Stimulated activated CD8-positive, alpha-beta memory T cell treated with anti-CD3 and anti-CD28 coated beads, Interleukin-15, amount 100 ng/mL, for 48 hours (primary cell): ENCODE measurements around the gene IGFLR1.
"Not testable (repeated sequence)": the region's sequence is repeated elsewhere in the genome, so short reads cannot be mapped to it uniquely, and the experiment has no call there.

Experiments
- DNase-seq, 2 donors: peaks; one replicate each; pipeline ENCODE4 v3.0.0-alpha.2; 2020; ENCODE audit warnings: low read depth in 2 of 2

IGFLR1 gene

DNA sequence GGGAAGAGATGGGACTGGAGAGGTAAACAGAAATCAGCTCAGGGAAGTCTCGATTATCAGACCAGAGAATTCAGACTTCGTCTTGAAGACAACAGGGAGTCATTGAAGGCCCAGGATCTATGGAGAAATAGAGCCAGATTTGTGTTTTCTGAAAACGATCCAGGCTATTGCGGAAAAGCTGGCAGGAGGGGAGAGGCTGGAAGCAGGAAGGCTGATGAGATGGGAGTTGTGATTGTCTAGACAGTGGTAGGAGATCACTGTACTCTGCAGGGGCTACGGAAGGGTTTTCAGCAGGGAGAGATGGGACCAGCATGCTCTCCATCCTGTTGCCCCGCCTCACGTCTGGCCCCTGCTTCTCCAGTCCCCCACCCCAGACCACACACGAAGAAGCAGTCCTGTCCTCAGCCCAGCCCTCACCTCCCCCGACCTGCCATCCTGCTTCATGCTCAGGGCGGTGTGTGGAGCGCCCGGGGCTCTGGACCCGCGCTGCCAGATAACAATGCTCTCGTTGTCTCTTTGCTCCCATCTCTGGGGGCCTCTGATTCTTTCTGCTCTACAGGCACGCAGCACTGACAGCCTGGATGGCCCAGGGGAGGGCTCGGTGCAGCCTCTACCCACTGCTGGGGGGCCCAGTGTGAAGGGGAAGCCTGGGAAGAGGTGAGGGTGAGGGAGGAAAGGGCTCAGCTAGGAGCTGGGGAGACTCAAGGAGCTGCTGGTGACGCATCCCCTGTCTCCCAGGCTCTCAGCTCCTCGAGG lies 35.0 kb upstream of the IGFLR1 start:
- no peak for DNase-seq

DNA sequence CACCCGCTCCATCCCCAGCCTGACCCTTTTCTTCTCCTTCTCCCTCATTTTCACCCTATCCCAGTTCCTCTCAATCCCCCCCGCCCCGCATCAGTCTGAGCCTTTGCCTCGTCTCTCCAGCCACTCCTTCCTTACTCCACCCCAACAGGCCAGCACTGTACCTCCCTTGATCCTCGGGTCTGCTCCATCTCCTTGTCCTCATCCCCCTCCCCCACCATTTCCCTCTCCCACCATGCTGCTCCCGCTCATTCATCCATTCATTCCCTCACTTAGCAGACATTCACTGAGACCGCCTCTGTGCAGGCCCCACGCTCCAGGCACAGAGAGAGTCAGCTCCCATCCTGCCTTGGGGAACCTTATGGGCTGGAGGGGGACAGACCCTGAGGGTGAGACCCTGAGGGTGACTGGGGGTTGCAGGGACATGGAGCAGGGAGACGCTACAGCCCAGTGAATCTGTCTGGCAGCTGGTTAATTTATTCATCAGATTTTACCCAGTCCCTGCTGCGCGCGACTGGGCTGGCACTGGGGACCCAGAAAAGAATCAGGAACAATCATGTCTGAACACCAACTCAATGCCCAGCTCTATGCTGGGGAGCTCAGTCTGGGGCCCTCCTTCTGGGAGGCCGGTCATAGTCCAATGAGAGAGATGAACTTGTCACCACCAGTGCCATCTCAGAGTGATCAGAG lies 34.0 kb upstream of the IGFLR1 start:
- no peak for DNase-seq

DNA sequence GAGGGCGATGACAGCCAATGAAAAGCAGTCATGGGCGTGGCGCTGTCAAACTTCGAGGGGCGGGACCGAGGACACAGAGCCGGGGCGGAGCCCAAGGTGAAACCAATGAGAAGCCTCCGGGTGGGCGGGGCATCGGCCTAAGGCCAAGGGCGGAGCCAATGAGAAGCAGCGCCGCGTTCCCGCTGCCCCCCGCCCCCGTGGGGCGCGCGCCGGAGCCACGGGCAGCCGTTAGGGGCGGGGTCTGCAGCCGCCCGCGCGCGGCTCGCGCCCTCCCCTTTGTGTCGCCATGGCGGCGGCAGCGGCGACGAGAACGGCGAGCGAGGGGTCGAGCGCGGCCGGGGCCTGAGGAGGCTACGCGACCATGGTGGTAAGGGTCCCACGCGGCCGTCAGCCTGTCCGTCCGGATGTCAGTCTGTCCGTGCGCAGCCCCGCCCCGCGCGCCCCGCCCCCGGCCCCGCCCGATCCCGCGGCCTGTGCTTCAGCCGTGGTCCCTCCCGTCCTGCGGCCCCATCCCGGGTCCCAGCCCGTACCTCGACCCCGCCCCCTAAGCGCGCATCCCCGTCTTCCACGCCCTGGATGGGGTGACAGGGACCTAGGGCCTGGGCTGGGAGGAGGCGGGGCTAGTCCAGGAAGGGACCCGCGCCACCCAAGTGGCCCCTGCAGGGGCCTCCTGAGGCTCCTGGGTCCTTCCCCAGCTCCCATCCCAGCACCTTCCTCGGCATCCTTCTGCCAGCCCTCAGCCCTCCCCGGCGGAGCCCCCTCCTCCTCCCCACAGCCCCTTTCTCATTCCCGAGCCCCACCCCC lies 33.2 kb upstream of the IGFLR1 start, which contains the start of gene ARHGAP33:
Gene ARHGAP33, plus strand, starts transcription at position 267 of the 804 bp plus-strand sequence. Its CDS starts 95 bp downstream, at position 362.
- peak; percentile 97 for DNase-seq

DNA sequence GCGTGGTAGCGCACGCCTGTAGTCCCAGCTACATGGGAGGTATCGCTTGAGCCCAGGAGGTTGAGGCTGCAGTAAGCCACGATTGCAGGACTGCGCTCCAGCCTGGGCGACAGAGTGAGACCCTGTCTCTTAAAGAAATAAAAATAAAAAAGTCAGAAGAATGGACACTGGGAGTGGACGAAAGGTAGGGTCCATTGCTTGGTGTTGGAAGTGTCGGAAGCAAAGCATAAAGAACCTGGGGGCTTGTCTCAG lies 32.7 kb upstream of the IGFLR1 start:
- DNase-seq, result no peak

DNA sequence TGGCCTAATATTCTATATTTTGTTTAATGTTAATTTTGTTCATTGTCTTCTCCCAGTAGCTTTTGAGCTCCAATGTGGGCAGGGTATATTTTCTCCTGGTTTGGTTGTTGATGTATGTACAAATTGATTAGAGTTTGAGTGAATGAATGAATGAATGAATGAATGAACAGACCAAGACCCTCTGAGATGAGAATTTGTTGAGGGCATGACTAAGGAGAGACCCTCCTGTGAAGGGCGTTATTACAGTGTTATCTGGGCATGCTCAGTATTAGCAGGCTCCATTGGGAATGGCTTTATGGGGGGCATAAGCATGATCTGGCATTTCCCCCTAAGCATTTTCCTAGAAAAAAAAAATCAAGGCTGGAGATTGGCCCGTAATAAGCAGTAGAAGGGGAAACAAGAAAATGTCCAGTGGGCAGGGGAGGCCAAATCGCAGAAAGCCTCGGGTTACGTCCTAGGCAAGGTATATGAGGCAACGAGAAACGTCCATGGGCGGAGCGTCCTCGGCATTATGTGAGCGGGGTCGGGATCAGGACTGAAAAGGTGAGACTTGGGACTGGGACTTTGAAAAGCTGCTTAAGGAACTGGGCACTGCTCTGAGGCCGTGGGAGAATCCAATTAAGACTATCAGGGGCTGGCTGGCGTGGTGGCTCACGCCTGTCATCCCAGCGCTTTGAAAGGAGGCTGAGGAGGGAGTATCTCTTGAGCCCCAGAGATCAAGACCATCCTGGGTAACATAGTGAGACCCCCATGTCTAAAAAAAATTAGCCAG lies 32.2 kb upstream of the IGFLR1 start:
- no peak for DNase-seq

DNA sequence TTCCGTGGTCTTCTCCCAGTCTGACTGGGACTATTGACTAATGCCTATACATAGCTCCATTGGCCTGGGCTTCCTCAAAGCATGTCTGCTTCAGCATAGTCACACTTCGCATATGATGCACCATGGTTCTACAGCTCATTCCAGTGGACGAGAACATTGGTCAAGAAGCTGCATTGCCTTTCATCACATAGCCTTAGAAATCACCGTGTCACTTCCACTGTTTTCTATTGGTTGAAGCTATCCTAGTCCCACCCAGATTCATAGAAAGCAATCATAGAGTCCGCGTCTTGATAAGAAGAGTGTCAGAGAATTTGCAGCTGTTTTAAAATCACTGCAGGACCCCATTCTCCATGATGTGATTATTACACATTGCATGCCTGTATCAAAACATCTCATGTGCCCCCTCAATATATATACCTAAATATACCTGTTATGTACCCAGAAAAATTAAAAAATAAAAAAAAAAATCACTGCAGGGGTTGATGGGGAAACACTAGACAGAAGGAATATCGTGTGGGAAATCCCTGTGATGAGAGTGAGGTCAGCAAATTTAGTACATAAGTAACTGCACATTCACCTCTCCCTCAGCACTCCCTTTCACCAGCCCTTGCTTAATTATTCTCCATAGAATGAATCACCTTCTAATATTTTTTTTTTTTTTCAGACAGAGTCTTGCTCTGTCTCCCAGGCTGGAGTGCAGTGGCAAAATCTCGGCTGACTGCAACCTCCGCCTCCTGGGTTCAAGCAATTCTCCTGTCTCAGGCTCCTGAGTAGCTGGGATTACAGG lies 31.0 kb upstream of the IGFLR1 start:
- DNase-seq, result no peak

DNA sequence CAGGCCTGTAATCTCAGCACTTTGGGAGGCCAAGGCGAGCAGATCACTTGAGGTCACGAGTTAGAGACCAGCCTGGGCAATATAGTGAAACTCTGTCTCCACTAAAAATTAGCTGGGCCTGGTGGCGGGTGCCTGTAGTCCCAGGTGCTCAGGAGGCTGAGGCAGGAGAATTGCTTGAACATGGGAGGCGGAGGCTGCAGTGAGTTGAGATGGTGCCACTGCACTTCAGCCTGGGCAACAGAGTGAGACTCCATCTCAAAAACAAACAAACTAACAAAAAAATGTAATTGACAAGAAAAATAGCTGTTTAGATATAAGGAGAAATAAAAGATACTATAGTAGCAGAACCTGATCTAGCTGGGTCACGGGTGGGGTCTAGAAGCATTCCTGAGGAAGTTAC lies 30.1 kb upstream of the IGFLR1 start:
- DNase-seq, result not testable (repeated sequence)

DNA sequence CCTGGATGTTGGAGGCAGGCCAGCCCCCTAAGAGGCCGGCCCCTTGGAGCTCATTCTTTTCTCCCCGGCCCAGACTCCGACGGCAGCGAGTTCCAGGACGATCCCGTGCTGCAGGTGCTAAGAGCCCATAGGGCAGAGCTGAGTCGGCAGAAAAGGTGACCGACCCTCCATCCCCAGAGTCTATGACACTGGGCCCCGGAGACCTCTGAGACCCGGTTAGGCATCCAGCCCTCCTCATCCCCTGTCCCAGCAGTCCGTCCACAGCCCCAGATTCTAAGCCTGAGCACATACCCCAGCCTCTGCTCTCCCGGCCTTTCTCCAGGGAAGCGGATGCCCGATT lies 25.8 kb upstream of the IGFLR1 start:
- DNase-seq, result no peak

DNA sequence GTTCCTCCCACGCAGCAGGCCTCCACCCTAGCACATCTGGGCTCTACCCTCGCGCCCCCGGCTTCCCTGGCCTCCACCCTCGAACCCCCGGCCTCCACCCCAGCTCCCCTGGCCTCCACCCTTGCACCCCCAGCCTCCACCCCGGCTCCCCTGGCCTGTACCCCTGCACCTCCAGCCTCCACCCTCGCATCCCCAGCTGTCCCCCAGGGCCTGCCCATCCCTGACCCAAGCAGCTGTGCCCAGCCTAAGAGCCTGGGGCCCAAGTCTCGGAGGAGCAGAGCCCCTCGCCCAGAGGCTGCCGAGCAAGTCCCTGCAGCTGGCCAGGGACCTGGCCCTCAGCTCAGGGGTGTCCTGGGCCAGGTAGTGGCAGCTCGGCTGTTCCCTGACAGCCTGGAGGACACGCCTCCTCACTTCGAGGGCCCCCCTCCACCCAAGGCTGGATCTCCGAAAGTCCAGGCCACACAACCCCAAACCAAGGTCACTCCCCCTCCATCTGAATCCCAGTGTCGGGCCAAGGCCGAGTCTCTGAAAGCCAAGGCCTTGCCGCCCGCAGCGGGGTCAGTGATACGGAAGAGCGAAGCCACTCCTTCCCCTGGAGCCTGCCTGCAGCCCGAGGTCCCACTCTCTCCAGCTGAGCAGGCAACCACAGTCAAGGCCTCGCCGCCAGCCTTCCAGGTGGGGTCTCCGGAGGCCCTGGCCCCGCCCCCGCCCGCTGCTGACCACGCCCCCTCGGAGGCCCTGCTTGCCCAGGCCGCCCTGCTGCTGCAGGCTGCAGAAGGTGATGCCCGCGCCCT lies 25.2 kb upstream of the IGFLR1 start:
- no peak for DNase-seq

DNA sequence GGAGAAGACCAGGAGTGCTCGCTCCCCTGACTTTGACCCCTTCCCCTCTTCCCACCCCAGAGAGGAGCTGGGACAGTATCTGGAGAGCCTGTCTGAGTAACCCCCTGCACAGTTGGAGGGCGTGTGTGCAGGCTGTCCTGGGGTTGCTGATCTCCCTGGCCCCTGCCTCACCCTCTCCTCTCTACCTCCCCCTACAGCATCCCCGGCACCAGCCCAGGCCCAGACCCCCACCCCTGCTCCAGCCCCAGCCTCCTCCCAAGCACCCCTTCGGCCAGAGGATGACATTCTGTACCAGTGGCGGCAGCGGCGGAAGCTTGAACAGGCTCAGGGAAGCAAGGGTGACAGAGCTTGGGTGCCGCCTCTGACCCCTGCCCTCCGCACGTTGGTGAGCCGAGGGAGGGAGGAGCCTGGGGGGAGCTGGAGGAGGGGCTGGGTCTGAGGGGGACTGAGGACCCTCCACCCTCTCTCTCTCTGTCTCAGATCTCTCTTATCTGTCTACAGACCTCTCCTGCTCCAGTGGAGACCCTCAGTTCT lies 24.4 kb upstream of the IGFLR1 start:
- no peak for DNase-seq

DNA sequence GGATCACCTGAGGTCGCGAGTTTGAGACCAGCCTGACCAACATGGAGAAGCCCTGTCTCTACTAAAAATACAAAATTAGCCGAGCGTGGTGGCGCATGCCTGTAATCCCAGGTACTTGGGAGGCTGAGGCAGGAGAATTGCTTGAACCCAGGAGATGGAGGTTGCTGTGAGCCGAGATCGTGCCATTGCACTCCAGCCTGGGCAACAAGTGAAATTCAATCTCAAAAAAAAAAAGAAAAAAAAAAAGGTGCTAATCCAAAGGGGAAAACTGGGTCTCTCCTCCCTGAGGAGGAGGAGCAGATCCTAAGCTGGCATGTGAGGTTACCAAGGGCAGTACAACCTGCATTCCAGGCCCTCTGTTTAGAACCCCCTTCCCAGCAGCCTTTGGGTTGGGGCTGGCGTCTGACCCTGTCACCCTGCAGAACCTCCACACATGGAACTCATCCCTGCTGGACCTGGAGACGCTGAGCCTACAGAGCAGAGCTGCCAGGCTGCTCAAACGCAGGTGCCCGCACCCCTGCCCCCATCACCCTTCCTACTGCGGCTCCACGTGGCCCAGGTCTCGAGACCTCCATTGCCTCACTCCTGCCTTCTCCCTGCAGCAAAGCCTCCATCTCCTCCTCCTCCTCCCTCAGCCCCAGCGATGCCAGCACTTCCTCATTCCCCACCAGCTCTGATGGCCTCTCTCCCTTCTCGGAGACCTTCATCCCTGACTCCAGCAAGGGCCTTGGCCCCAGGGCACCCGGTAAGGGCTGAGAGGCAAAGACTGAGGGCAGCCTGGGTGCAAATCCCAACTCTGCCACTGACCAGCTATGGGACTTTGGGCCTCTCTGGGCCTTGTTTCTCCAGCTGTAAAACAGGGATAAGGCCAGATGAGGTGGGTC lies 22.4 kb upstream of the IGFLR1 start:
- no peak for DNase-seq

DNA sequence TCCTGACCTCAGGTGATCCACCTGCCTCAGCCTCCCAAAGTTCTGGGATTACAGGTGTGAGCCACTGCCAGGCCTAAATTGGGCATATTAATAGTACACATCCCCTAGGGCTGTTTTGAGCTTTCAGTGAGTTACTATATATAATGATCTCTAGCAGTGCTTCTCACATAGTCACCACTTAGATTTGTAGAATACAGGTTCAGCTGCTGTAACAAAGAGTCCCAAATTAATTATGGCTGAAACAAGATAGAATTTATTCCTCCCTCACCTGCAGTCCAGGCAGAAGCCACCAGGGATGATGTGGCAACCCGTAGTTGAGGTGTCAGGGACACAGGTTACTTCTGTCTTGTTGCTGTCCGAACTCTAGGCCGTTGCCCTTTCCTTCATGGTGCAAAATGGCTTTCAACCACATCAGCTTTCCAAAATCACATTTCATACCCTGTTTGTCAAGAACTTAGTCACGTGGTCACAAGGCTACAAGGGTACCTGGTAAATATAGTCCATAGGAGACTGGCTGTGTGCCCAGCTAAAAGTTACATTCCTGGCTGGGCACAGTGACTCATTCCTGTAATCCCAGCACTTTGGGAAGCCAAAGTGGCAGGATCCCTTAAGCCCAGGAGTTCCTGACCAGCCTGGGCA lies 18.6 kb upstream of the IGFLR1 start:
- no peak for DNase-seq

DNA sequence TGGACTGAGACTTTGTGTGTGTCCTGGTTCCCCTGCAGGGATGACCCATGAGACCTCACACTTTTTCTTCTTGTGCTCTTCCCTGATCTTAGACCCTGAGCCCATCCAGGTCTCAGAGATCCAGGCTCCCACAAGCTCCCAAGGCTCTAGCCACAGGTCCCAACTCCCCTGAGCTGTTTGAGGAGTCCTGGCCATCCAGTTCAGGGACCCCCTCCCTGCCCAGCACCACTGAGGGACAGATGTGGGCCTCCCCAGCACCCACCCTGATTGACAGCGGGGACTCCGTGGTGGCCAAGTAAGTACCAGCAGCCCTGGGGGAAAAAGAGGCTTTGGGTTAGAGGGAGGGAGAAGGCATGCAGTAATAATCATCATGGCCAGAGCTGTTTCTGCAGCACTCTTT lies 17.4 kb upstream of the IGFLR1 start:
- DNase-seq, result no peak

DNA sequence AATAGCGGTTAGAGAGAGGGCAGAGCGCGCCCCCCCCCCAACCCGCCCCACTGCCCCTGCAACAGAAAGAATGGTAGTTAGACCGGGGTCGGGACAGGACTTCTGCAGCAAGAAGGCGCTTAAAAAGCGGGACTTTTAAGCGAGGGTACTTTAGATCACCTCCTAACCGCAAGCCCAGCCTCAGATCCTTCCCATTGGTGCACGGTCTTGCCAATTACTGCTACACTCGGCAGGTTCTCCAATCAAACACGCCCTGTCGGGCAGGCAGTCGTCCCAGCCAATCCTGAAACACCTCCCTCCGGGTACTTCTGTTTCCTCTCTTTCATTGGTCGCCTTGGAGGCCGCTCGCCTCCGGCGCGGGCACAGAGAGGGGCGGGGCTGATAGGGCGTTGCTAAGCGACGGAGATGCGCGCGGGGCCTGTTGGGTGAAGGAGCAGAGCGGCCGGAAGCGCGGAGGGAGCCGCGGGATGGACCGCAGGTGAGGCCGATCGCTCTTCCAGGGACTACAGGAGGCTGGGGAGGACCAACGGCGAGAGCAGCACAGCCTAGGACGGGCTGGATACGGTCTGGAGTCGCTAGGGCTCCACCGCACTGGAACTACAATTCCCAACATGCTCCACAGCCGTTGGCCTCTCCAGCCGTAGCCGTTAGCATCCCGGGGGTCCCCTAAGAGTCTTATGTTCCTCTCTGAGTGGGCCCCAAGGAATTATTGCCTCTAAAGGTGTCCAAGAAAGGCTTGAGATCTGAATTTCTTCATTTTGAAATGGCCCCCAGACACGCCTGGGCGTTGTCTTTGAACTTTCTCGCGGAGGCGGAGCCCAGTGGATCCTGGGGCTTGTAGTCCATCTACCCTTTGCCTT lies 15.7 kb upstream of the IGFLR1 start, which contains the start of gene PROSER3:
Gene PROSER3, plus strand, starts transcription at position 428 of the 860 bp plus-strand sequence. Its CDS starts 40 bp downstream, at position 468.
- peak; percentile 98 for DNase-seq

DNA sequence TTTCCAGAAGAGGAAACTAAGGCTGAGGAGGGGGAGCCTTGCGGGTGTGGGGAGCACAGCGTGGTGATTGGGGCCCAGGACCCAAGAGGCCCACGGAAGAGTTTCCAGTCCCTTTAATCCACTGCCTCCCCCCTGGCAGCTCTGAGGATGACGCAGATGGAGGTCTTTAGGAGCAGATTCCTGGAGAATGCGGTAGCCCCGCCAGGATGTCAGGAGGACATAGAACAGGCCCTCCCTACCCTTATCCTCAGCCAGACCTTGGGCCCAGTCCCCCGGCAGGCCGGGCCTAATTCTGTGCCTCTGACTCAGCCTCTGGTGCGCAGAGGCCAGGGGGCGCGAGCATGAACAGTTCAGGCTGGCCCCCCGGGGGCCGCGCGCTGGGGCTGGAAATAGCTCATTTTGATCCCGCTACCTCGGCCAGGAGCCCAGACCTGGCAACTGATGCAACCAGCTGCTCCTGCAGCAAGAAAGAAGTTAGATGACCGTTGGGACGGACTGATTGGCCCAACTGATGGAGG lies 15.0 kb upstream of the IGFLR1 start:
- no peak for DNase-seq

DNA sequence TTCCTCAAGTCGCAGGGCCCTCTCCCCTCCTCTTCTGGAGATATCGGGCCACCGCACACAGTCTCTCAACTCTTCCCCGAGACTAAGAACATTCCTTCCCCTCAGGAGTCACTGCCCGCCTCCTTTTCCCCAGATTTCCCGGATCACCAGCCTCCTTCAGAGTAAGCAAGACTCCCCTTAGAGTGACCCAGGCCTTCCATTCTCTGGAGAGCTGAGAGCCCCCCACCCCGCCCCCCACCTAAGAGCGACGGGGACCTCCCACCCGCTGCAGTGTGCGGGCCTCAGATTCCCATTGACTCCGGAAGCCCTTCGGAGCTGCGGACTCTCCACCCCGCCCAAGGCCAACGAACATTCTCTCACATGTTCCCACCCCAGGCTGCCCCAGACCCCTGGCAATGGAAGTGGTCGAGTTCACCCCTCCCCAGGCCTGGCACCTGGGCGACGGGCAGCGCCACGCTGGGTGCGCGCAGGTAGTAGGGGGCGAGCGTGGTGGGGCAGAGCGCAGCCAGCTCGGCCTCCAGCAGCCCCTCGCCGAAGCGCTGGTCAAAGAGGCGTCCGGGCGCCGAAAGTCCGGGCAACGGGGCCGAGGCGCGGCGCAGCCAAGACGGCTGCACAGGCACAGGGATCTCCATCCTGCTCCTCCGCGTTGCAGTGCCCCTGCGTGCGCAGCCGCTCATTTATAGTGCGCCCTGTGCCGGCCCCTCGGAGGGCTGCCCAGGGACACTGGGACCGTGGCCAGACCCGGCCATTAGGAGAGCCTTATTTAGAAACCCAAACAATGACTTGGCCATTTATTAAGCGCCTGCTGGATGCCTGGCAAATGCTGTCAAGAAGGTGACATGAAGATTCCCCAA lies 14.4 kb upstream of the IGFLR1 start, which contains the start of gene HSPB6:
Gene HSPB6, minus strand, starts transcription at position 653 of the 854 bp plus-strand sequence. Its CDS starts 21 bp downstream, at position 632.
- no peak for DNase-seq
